GM06990 (cell line): Measurements from ENCODE around the gene ZGPAT.

Experiments
- DNase-seq: peaks from one replicate; pipeline ENCODE4 v3.0.0-alpha.2; 2011; ENCODE audit not compliant: insufficient read length; ENCODE audit errors: extremely low read depth
- H3K27me3 ChIP-seq: replicated peaks from 2 replicates; pipeline ENCODE4 v1.6.0; 2011; ENCODE audit warnings: low read length; ENCODE audit not compliant: control insufficient read depth, insufficient read depth
- H3K36me3 ChIP-seq: 2 replicates; pipeline ENCODE4 v1.5.1; 2011; ENCODE audit warnings: low read length; ENCODE audit not compliant: control insufficient read depth, insufficient read depth
- H3K4me3 ChIP-seq: replicated peaks from 2 replicates; pipeline ENCODE4 v1.5.1; 2011; ENCODE audit warnings: low read depth, mild to moderate bottlenecking, control low read depth, low read length
- CTCF ChIP-seq: IDR thresholded peaks from 2 replicates; pipeline ENCODE4 v1.5.1; 2011; ENCODE audit warnings: low read length, control low read depth, mild to moderate bottlenecking, inconsistent platforms; ENCODE audit not compliant: insufficient read depth, poor library complexity, severe bottlenecking

Gene ZGPAT

GRCh38 chr20:63736893-63737694, 29.3 kb downstream of the ZGPAT start:
- no peak for TF ChIP-seq CTCF
- H3K27me3 ChIP-seq, result no peaks in the 10 kb centered on the region
- peak overlapping the region; percentile 65 for H3K4me3 ChIP-seq
- peak; percentile 80 for DNase-seq
- H3K36me3 ChIP-seq, result peaks cover 21% of the 10 kb centered on the region

DNA sequence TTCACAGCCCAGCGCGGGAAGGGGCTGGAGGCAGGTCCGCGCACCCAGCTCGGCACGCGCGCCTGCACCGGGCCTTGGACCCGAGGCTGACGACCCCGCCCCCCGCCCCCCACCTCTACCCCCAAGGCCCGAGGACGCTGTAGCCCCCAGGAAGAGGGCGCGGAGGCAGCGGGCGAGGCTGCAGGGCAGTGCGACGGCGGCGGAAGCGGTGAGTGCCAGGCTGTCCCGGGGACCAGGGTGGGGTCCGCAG, 29.8 kb downstream of the ZGPAT start:
- Histone ChIP-seq H3K4me3 (peak overlapping the region; percentile 65), H3K27me3 (no peaks in the 10 kb centered on the region), H3K36me3 (peaks cover 23% of the 10 kb centered on the region)
- DNase-seq, result no peak
- no peak for TF ChIP-seq CTCF

DNA sequence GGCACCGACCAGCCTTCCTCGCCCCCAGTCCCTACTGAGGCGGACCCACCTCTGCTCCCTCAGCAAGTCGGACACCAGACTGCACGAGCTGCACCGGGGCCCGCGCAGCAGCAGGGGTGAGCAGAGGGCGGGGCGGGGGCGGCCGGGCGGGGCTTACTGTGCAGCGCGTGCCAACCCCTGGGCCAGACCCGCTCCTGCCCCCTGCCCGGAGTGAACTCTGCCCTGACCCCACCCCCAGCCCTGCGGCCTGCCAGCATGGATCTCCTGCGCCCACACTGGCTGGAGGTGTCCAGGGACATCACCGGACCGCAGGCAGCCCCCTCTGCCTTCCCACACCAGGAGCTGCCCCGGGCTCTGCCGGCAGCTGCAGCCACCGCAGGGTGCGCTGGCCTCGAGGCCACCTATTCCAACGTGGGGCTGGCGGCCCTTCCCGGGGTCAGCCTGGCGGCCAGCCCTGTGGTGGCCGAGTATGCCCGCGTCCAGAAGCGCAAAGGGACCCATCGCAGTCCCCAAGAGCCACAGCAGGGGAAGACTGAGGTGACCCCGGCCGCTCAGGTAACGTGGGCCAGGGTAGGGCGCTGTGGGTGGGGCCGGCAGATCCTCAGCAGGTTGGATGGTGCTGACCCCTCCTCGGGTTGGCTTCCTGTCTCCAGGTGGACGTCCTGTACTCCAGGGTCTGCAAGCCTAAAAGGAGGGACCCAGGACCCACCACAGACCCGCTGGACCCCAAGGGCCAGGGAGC, 30.3 kb downstream of the ZGPAT start:
- H3K27me3 ChIP-seq, result no peaks in the 10 kb centered on the region
- peak overlapping the region; percentile 65 for H3K4me3 ChIP-seq
- no peak for TF ChIP-seq CTCF
- peak; percentile 55 for DNase-seq
- H3K36me3 ChIP-seq, result peaks cover 24% of the 10 kb centered on the region

DNA sequence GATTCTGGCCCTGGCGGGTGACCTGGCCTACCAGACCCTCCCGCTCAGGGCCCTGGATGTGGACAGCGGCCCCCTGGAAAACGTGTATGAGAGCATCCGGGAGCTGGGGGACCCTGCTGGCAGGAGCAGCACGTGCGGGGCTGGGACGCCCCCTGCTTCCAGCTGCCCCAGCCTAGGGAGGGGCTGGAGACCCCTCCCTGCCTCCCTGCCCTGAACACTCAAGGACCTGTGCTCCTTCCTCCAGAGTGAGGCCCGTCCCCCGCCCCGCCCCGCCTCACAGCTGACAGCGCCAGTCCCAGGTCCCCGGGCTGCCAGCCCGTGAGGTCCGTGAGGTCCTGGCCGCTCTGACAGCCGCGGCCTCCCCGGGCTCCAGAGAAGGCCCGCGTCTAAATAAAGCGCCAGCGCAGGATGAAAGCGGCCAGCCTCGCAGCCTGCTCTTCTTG, 30.9 kb downstream of the ZGPAT start:
- Histone ChIP-seq H3K27me3 (no peaks in the 10 kb centered on the region), H3K4me3 (peak overlapping the region; percentile 65), H3K36me3 (peaks cover 19% of the 10 kb centered on the region)
- DNase-seq, result no peak
- no peak for TF ChIP-seq CTCF

- TF ChIP-seq CTCF, result no peak
- DNase-seq, result peak; percentile 83
- Histone ChIP-seq H3K27me3 (no peaks in the 10 kb centered on the region), H3K36me3 (peaks cover 13% of the 10 kb centered on the region), H3K4me3 (peak within 1 kb of the TSS; percentile 65)
Observed at GRCh38 chr20:63739130-63740069, 31.6 kb downstream of the ZGPAT start, which contains the start of gene SLC2A4RG. TSS of gene SLC2A4RG (plus strand) at chr20:63739776. CDS start at chr20:63739913, 137 bp downstream.
